ENCODE results near the gene DMC1.
"Not testable (repeated sequence)": the region's sequence is repeated elsewhere in the genome, so short reads cannot be mapped to it uniquely, and the experiment has no call there.

The DMC1 gene, protein sequence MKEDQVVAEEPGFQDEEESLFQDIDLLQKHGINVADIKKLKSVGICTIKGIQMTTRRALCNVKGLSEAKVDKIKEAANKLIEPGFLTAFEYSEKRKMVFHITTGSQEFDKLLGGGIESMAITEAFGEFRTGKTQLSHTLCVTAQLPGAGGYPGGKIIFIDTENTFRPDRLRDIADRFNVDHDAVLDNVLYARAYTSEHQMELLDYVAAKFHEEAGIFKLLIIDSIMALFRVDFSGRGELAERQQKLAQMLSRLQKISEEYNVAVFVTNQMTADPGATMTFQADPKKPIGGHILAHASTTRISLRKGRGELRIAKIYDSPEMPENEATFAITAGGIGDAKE

DNA sequence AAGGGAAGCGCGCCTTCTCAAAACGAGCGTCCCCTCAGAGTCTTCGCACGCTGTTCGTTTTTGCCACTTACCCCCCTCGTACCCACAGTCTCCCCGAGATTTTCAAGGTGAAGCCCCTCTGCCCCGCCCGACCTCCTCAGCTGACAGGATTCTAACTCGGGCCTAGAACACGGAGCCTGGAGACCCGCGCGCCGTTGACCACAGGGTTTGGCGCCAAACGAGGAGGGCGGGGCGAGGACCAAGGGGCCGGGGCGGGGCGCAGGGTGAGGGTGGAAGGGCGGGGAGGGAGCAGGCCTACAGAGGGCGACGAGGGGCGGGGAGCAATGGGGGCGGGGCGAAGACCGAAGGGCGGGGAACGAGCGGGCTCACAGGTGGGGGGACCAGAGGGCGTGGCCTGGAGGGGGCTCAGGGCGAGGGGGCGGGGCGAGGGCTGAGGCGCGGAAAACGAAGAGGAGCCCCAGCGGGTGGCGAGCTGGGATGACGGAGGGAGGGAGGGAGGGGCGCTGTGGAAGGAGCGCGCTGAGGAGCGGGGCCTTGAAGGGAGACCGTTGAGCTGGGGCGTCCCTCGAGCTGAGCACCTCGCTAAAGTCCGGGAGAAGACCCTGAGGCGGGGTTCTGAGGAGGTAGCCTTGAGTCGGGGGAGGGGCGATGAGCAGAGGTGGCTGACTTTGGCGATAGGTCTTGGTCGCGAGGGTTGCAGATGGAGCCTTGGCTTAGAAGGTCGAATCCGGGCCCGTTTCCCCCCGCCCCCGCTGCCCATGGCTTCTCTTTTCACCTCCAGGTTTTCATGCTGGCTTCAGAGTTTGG is at the start of gene DMC1:
Gene DMC1 (minus strand): TSS at position 212 of the 807 bp plus-strand sequence. CDS start 1,927 bp downstream, outside the sequence.
- peak; percentile 98 for DNase-seq

DNA sequence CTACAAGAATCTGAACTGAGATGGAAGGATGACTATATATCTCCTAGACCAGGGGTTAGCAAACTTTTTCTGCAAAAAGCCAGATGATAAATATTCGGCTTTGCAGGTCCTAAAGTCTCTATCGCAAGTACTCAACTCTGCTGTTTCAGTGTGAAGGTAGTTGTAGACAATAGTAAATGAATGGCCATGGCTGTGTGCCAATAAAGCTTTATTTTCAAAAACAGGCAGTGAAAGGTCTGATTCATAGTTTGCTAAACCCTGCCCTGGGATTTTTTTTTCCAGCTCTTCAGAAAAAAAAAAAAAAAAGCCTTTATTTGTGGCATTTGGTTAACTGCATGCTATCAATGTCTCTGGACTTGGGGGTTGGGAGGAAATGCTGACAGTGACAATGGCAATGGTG is 48.7 kb upstream of the DMC1 start:
- DNase-seq: no peak

DNA sequence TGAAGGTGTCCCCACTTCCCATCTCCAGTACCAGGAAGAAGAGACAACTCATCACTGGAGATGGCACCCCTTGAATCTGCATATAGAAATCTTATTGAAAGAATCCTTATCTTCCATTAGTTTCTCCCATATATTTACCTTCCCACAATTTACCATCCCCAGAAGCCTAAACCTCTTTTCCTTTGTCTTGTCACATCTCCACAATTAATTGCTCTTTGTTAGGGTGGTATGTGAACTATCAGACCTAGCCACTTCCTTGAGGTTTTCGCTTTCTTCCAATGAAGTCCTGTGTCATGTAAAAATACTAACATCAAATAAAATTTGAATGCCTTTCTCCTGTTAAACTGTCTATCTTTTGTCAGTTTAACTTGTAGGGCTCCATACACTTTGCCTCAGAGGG is 48.3 kb upstream of the DMC1 start:
- DNase-seq: no peak

DNA sequence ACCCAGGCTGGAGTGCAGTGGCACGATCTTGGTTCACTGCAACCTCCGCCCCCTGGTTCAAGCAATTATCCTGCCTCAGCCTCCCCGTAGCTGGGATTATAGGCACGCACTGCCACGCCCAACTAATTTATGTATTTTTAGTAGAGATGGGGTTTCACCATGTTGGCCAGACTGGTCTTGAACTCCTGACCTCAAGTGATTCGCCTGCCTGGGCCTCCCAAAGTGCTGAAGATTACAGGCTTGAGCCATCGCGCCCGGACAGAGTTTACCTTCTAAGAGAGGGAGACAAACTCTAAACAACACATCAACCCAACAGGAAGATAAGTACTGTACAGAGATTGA is 45.1 kb upstream of the DMC1 start:
- DNase-seq: not testable (repeated sequence)

DNA sequence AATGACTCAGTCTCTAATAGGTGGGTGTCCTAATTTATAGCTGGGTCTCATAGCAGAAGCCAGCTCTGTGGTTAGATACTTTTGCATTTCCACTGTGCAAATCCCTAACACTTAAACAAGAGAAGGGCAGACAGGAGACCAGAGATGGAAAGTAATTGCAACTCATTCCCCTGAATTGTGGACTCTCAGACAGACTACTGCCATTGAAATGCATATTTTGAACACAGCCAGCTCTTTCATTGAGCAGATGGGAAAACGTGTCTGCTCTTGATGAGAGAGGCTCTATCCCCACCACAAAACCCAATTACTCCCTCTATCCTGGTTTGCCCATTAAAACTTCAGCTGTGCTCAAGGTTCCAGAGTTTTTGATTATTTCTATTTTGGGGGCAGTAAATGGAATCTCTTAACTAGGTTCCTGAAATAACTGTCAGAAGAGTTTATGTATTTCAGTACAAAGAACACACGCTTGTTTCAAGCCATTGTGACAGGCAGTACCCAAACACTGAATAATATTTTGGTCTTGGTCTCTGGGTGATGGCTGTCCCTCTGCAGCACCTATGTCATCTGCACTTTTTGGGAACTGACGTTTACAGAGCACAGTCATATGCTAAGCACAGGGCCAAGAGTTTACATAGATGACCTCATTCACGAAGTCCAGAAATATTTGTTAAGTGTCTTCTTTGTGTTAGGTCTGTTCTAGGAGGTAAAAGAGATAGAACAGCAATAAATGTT is 44.5 kb upstream of the DMC1 start:
- no peak for DNase-seq

DNA sequence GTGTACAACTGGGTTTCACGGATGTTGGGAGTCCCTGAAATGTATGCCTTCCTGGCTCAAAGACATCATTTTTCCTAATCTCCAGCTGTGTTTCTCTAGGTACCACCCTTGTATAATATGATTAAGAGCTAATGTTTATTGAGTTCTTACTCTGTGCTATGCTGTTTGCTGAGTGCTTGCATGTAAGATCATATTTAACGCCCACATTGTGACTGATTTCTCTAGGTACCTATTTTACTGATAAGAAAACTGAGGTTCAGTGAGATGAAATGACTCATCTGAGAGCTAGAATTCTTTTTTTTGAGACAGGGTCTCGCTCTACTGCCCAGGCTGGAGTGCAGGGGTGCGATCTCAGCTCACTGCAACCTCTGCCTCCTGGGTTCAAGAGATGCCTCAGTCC is 43.6 kb upstream of the DMC1 start:
- peak; percentile 24 for DNase-seq

DNA sequence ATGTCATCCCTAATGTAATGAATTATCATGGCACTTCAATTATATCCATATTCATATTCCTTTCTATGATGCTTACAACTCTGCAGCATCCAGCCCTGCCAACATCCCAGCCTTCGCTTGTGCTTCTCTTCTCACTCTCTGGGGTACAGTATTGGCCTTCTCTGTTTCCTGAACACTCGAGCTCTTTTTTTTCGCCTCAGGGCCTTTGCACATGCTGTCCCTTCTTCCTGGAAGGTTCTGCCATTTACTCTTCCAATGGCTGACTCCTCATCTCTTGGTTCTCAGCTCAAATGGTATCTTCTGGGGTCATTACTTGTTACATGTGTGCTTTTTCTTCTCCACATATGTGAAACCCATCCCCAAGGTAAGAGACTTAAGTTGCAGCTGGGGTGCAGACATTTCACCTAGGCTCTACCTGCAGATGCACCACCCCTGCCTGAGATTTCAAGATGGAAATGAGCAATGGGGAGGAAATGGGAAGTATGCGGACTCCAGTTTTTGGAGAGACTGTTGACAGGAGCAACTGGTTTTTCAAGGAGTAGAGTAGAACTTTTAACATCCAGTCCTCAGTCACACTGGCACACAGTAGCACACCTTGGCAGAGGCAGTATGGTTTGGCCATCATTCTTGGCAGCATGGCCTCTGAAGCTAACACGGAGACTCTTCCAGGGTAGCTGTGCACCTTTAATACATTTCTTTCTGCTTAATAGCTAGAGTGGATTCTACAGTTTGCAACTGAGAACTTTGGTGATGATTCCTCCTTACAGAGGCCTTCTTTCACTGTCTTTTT is 42.4 kb upstream of the DMC1 start:
- DNase-seq: no peak

DNA sequence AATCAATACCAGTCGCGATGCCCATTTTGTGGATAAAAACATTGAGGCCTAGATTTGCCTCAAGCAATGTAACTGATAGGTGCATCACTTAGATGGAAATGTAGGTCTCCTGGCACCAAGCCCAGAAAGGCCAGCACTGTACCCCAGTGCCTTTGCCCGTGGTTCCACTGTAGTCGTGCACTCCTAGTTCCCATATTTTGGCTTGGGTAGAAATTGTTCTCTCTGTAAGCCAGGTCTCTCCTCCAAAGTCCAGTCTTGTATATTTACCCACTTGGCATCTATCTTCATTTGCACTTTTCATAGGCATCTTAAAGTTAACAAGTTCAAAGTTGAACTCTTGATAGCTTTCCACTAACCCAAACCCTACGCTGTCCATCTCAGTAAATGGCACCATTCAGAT is 41.6 kb upstream of the DMC1 start:
- DNase-seq: no peak

DNA sequence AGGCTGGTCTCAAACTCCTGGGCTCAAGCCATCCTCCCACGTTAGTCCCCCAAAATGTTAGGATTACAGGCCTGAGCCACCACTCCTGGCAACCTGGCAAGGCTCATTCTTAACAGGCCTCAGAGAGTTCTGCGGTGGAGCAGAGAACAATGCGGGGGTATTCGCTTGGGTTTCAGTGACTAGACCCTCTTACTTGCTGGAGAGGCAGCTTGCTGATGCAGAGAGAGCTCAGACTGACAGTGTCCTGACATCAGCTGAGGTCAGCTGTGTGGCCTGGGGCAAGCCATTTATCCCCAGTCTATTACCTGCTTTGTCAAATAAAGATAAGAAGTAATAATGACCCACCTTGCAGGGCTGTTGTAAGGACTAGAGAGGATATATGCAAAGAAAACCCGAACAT is 40.3 kb upstream of the DMC1 start:
- DNase-seq: no peak

DNA sequence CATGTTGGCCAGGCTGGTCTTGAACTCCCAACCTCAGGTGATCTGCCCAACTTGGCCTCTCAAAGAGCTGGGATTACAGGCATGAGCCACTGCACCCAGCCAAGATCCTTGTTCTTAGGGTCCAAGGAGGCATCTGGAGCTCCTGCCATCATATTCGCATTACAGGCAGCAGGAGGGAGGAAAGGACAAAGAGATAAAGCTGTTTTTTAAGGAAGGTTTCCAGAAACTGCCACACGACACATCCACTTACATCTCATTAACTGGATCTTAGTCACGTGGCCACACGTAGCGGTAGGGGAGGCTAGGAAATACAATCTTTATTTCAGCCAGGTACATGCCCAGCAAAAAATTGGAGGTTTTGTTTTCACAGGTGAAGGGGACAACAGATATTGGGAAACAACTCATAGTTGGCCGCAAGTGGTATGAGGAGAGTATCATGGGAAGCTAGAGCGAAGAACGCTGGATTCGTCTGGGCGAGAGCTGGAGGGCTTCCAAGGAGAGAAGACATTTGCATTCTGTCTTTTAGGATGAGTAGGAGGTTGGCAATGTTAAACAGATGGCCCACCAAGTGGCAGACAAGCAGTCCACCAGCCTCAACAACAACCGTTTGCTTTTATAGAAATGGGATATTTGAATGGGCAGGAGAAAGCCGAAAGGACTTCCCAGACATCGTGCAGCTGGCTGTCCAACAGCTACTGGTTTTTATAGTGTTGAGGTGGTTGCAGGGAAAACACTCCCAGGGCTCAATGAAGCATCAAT is 39.2 kb upstream of the DMC1 start:
- DNase-seq: no peak

DNA sequence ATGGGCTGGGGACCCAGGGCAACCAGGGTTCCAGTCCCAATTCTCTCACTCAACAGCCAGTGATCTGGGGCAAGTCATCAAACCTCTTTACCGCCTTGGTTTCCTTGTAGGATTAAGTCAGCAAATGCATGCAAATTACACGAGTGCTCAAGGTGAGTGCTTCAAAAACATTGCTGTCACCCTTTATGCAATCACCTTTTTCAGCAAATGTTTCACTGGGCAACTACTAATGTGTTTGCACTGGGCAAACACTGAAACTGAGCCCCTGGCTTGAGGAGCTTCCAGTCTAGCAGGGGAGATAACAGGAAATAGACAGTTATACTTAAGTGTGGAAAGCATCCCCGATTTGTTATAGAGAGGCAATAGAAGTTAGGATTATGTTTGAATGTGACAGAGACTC is 37.7 kb upstream of the DMC1 start:
- no peak for DNase-seq

DNA sequence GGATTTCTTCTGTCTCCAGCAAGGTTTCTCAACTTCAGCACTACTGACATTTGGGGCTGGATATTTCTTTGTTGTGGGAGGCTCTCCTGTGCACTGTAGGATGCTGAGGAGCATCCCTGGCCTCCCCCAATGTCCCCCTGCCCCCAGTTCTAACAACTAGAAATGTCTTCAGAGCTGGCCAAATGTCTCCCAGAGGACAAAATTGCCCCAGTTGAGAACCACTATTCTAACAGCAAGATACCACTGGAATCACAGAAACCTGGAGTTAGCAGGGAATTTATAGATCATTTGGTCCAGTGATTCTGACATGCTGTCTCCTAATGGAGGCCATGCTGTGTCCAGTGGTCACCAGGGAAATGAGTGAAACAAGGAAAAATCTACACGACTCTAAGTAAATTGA is 32.2 kb upstream of the DMC1 start:
- no peak for DNase-seq

DNA sequence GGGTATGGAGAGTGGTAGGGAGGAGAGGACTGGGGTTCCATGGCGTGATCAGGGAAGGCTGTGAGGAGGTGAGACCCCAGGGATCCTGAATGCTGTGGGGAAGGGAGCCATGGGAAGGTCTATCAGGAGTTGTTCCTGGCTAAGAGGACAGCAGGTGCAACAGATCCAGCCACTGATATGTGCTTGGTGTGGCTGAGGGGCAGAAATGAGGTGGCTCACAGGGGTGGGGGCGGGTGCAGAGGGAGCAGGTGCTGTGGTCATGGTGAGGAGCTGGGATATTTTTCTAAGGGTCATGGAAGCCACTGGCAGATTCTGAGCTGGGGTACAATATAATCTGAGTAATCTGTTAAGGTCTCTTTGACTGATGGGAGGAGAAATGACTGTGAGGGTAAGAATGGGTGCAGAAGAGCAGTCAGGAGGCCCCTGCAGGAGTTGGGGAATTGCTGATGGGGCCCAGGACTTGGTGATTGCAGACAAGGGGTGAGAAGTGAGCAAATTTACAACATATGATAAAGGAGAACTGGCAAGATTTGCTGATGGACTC is 31.3 kb upstream of the DMC1 start:
- DNase-seq: peak; percentile 4

DNA sequence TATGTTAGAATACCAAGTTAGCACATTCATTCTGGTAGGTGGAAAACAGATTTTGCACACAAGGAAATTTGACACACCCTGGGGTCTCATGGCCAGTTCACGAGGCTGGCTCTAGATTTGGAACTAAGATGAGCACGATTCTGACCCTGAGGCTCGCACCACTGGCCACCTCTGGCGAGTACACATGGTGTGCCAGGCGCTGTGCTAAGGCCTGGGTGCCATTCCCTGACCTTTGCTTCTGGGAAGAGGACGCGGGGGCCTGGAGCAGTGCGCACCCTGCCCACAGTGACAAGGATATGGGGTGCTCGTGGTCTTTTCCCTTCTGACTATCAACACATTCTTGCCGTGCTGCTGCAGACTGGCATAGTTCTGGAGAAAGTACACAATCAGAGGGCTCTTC is 29.5 kb upstream of the DMC1 start:
- no peak for DNase-seq

DNA sequence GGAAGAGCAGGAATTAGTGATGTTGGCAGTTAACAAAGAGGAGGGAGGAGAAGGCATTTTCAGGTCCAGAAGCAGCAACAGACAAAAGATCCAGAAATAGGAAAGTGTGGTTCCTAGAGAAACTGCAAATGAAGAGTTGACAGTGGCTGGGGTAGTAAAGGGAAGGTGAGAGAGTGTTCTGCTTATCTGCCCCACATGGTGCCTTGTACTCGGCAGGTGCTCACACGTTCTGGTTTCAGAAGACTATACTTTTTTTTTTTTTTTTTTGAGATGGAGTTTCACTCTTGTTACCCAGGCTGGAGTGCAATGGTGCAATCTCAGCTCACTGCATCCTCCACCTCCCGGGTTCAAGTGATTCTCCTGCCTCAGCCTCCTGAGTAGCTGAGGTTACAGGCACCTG is 12.9 kb upstream of the DMC1 start:
- not testable (repeated sequence) for DNase-seq

DNA sequence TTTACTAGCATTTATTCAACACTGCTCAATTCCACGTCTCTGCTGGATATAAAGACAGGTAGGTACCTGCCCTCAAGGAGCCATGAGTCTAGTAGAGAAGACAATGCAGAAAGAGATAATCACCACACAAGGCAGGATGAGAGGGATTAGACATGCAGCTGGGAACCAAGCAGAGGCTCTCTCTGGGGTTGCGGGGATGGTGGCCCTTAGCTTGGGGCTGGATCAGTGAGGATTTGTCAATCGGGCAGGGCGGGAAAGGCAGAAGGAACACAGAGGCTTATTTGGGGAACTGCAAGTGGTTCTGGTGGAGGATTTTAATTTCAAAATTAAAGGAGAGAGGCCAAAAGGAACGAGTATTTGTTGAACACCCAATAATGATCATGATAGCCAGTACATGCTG is 8.5 kb upstream of the DMC1 start:
- no peak for DNase-seq

DNA sequence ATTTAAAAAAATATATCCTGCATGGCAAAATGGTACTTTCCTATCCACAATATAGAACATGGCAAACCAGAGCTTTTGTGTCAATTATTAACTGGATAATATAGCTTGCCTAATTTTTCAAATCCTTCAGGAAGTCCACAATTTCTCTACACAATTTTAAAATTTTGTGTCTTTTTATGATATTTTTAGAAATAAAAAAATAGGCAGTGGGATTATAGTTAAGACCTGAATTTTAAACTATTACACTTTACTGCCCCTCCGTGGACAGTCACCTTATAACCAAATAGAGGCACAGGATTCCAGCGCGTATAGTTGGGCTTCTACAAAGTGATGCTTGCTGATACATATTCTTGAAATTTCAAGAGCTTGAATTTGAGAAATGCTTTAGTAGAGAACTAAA is 2.1 kb upstream of the DMC1 start:
- peak; percentile 51 for DNase-seq

DNA sequence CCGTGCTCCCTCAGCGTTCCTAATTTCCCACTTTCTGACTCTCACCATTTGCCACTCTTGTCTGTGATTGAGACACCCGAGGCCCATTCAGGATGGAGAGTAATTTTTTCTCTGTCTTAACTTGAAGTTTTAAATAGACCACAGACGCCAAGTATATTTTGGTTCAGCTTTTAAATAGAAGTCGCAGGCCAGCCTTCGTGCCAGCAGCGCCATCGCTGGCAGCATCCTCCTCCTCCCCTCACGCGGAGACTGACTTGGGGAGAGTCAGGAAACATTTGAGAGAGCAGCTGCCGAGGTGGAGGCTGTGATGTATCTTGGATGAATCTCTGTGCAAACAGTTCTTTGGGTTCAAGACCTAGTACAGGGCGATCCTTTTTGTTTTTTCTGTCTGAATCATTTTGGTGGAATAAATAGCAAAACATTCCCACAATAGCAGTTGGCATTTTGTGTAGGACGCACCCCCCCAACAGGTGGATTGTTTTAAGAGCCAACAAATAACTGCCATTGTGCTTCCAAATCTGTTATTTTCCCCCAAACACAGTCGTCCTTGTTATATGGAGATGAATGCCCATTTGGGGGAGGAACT is 889 bp upstream of the DMC1 start:
- peak; percentile 54 for DNase-seq

DNA sequence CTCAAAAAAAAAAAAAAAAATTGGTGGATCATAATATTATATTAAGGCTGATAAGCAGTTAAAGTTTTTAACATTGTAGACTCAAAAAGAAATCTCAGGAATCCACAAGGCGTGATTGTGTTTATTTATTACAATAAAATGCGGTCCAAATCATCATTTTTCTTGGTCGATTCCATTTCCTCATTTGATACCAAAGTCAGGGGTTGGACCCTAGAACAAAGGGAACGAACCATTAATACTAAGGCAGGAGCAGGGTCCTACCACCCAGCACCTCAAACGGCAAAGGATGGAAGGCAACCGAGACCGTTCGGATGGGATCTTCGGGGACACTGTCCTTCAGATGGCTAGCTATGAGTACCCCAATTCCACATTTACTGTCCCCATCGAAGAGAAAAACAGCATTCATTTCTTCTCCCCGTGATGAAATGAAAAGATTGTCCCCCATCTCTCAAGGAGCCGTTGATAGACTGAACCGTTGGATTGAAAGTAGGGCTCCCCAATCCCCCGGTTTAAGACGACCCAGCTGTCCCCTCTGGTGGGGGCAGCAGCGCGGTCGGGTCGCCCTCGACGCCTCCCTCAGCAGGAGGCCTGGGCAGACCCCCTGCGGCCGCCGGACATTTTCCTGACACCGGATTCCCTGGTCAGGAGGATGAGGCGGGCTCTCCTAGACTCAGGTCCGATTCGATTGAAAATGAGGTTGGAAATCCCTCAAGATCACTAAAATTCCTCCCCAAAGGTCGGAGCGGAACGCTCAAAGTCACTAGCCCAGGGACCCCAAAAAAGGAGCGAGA is 607 bp downstream of the DMC1 start:
- DNase-seq: peak; percentile 9

DNA sequence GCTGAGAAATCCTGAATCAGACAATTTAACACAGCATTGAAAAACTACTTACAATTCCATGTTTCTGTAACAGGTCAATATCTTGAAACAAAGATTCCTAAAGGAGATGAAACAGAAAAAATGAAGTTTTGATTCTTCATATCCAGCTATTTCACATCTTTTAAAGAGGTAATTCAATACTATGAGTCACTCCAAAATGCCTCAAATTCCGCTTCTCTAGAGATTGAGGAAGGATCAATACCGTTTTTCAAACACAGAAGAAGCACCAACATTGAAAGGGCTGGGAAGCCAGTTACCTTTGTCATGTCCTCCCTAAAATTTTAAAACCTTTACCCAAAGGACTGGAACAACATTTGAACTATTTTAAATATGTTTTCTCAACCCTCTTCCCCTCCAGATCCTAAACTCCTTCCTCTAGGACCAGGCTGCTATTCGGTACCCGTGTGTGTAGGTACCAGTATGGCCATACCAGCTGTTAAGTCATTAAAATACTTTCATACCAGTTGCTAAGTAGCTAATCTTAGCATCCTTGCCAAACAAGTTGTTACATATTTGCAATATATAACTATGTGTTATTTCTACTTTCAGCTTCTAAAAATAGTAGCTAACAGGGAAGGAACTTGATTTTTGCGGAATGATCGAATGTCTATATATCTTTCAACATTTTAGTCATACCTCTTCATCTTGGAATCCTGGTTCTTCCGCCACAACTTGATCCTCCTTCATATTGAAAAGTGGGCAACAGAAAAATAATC is 2.3 kb downstream of the DMC1 start:
- no peak for DNase-seq
